Right atrium auricular region (tissue), 2 donors: ENCODE results near the gene B4GALNT2. TPM values are rescaled to one million over a fixed set of nuclear protein-coding genes. Genes with fewer than 3 reads are reported as not detected.
A peak's percentile ranks its signal among the peaks of the same experiment; 100 is the strongest.
"Not testable (repeated sequence)": the region's sequence is repeated elsewhere in the genome, so short reads cannot be mapped to it uniquely, and the experiment has no call there.

ENCODE experiments used
- DNase-seq: peaks from one replicate; pipeline ENCODE4 v3.0.0-alpha.2; 2019; ENCODE audit warnings: low spot score
- H3K27ac ChIP-seq, 2 donors: fragments of 200-600 bp; sonication (generic); 1 replicate in 1 of 2; 2 replicates in 1 of 2; pipeline ENCODE4 v1.5.1; 2016 to 2019
- H3K27me3 ChIP-seq, 2 donors: fragments of 200-600 bp; sonication (generic); one replicate each; pipeline versions ENCODE4 v1.5.1 to v1.6.0; 2017 to 2019
- H3K36me3 ChIP-seq: fragments of 200-600 bp; sonication (generic); one replicate; pipeline ENCODE4 v1.5.1; 2016
- H3K4me1 ChIP-seq, 2 donors: fragments of 200-600 bp; sonication (generic); one replicate each; pipeline versions ENCODE4 v1.5.1 to v1.6.0; 2017 to 2019
- H3K4me3 ChIP-seq, 2 donors: fragments of 200-600 bp; sonication (generic); 1 replicate in 1 of 2; 2 replicates in 1 of 2; pipeline ENCODE4 v1.5.1; 2017 to 2019; ENCODE audit warnings: mild to moderate bottlenecking in 1 of 2, moderate library complexity in 1 of 2
- H3K9me3 ChIP-seq, 2 donors: fragments of 200-600 bp; sonication (generic); one replicate each; pipeline ENCODE4 v1.5.1; 2019
- CTCF ChIP-seq, 2 donors: fragments of 200-600 bp; sonication (generic); IDR thresholded peaks; one replicate each; pipeline ENCODE4 v1.5.1; 2019; ENCODE audit warnings: antibody characterized with exemption in 2 of 2
- total RNA-seq, 2 donors: library from RNA; depleted of rRNA; stranded (reverse); fragments of >200 nt; gene quantifications; one replicate each; pipeline ENCODE4 v1.1.0, GENCODE V29; 2016

B4GALNT2 gene
- total RNA-seq, 2 donors from 2014 or later = not detected

DNA sequence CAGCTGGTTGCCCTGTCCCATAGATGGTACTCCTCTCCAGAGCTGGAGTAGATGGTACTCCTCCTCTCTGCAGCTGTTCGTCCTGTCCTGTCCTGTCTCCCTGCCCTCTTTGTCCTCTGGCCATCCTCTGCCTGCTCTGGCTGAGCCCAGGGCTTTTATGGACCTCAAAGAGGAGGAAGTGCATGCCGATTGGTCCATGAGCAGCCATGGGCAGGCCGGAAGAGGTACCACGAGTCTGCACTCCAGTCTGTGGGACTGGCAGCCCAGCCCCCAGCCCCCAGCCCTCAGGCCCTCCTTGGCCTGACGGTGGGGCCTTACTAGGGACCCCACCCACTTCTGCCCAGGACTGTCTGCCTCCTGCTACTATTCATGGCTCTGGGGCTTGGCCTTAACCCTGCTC lies 50.8 kb downstream of the B4GALNT2 start:
- H3K4me1 ChIP-seq = no peaks in the 10 kb centered on the region
- H3K4me3 ChIP-seq = no peak overlapping the region
- peaks cover 0 to under 1% of the 10 kb centered on the region in 2 donors for H3K9me3 ChIP-seq
- DNase-seq = no peak
- H3K36me3 ChIP-seq = no peaks in the 10 kb centered on the region
- H3K27ac ChIP-seq = no peak overlapping the region
- no peaks in the 10 kb centered on the region for H3K27me3 ChIP-seq
- no peak for TF ChIP-seq CTCF (IDR thresholded peaks at IDR 0.05)

DNA sequence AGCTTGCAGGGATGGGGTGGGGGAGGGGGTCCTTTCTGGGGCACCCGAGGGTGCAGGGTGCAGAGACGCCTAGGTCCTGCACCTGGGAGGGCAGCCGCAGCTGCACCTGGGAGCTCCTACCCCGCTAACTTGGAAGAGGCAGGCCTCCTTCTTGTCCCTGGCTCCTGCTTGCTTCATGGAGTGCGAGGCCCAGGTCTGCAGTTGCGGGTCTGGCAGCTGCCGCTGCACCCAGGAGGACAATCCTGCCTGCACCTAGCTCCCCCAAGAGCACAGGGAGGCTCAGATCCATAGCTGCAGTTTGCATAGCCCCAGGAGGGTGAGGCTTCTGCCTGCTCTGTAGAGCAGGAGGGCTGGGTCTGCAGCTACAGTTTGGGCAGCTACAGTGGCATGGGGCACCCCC lies 51.2 kb downstream of the B4GALNT2 start:
- no peak for TF ChIP-seq CTCF (IDR thresholded peaks at IDR 0.05)
- no peak for DNase-seq

GRCh38 chr17:49184522-49184921 lies 52.0 kb downstream of the B4GALNT2 start:
- not testable (repeated sequence) for H3K27ac ChIP-seq, H3K9me3 ChIP-seq, H3K4me3 ChIP-seq, H3K4me1 ChIP-seq, H3K36me3 ChIP-seq, DNase-seq, H3K27me3 ChIP-seq

More for the DNA sequence above, 51.2 kb downstream of the B4GALNT2 start:
- no peaks in the 10 kb centered on the region for H3K36me3 ChIP-seq
- no peaks in the 10 kb centered on the region for H3K9me3 ChIP-seq
- no peaks in the 10 kb centered on the region for H3K4me1 ChIP-seq
- H3K27me3 ChIP-seq = no peaks in the 10 kb centered on the region
- no peak overlapping the region for H3K4me3 ChIP-seq
- H3K27ac ChIP-seq = no peak overlapping the region

DNA sequence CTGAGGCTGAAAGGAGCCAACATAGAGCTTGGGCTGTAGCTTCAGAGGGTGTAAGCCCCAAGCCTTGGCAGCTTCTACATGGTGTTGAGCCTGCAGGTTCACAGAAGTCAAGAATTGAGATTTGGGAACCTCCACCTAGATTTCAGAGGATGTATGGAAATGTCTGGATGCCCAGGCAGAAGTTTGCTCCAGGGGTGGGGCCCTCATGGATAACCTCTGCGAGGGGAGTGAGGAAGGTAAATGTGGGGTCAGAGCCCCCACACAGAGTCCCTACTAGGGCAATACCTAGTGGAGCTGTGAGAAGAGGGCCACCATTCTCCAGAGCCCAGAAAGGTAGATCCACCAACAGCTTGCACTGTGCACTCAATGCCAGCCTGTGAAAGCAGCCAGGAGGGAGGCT lies 52.8 kb downstream of the B4GALNT2 start:
- not testable (repeated sequence) for H3K4me3 ChIP-seq, H3K27ac ChIP-seq, H3K36me3 ChIP-seq, DNase-seq, H3K9me3 ChIP-seq, H3K27me3 ChIP-seq, H3K4me1 ChIP-seq

DNA sequence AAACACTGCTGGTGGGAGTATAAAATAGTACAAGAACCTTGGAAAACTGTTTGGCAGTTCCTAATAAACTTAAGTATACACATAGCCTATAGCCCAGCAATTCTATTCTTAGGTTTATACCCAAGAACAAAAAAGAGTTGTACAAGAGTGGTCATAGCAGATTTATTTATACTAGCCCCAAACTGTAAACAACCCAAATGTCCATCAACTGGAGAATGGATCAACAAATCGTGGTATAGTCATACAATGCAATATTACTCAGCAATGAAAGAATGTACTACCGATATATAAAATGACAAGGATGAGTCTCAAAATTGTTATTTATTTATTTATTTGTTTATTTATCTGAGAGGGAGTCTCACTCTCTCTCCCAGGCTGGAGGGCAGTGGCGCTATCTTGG lies 54.7 kb downstream of the B4GALNT2 start:
- H3K4me1 ChIP-seq = peaks cover 0 to 4% of the 10 kb centered on the region in 2 donors
- no peak for TF ChIP-seq CTCF (IDR thresholded peaks at IDR 0.05)
- H3K27ac ChIP-seq = no peak overlapping the region
- no peak for DNase-seq
- no peaks in the 10 kb centered on the region for H3K36me3 ChIP-seq
- no peaks in the 10 kb centered on the region for H3K9me3 ChIP-seq
- H3K27me3 ChIP-seq = no peaks in the 10 kb centered on the region
- H3K4me3 ChIP-seq = no peak overlapping the region

- Histone ChIP-seq H3K4me1 (peaks cover 0 to 4% of the 10 kb centered on the region in 2 donors), H3K27ac (no peak overlapping the region), H3K4me3 (no peak overlapping the region), H3K9me3 (no peaks in the 10 kb centered on the region), H3K36me3 (no peaks in the 10 kb centered on the region), H3K27me3 (no peaks in the 10 kb centered on the region)
- no peak for TF ChIP-seq CTCF (IDR thresholded peaks at IDR 0.05)
- no peak for DNase-seq
These were observed 58.4 kb downstream of the B4GALNT2 start for GRCh38 chr17:49190932-49191331.

DNA sequence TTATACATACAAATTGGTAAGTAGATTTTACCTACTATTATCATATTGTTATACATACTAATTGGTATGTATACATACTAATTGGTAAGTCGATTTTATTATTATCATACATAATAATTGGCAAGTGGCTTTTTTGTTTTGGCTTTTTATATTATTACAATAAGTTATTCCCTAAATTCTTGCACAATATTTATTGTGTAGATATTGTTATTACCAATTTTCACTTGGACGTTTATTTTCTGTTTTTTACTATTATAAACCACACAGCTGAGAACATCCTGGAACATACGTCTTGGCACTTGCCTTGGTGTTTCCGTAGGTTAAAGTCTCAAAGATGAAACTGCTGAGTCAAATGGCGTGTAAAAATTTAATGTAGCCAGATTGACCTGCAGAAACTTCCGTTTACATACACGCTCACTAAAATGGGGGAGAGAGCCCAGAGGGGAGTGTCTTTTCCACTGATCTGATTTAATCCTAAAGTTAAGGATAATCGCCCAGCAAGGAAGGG lies 58.9 kb downstream of the B4GALNT2 start:
- H3K27ac ChIP-seq = peak overlapping the region; percentile 97 to 99
- H3K4me3 ChIP-seq = peak overlapping the region; percentile 78 to 87
- DNase-seq = no peak
- no peak for TF ChIP-seq CTCF (IDR thresholded peaks at IDR 0.05)
- H3K36me3 ChIP-seq = no peaks in the 10 kb centered on the region
- H3K27me3 ChIP-seq = no peaks in the 10 kb centered on the region
- H3K4me1 ChIP-seq = peaks cover 0 to 4% of the 10 kb centered on the region in 2 donors
- no peaks in the 10 kb centered on the region for H3K9me3 ChIP-seq
